ENCODE results near the gene PRPF18.

GRCh38 chr10:13586676-13587355 is at the start of gene PRPF18:
- peak; percentile 70 to 97 (median 89) for TF ChIP-seq CTCF (IDR thresholded peaks at IDR 0.05)
- TF ChIP-seq POLR2AphosphoS5 (IDR thresholded peaks at IDR 0.05; ENCODE audit: insufficient read depth in 1 of 2, low read depth in 1 of 2): peak; percentile 73 to 94

Data from vagina (tissue), 2 donors.